CD4-positive, alpha-beta T cell treated with Interferon gamma for 1 hour (primary cell): ENCODE data around the gene BAZ2B.

ENCODE experiments used
- DNase-seq: peaks from one replicate; pipeline ENCODE4 v3.0.0-alpha.2; 2020

Gene BAZ2B

DNA sequence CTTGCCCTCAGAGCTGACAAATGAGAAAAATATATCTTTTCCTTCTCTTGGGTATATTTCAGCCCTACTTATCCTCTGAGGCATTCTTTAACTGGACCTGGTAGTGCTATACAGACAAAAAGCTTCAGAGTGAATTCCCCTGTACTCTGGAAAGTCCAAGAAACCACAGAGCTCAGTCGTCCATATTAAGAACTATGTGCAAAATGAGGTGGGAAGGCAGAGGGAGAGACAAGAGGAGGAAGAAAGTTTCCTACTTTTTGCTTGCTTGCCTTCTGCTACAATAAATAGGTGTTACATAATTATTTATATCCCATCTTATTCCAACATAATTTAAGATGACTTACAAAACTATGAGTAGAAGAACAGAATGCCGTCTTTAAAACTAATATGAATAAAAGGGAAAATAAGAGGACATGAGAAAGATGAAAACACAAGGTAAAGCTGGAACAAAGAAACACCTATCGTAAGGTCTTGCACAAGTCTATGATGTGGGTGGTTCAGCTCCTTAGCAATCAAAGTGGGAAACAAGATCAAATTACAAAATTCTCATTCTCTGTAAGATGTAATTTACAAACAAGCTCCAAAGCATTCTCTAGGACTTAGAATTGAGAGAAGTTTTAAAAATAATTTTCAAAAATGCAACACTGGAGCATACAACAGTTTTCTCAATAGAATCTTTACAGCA is 97.9 kb downstream of the BAZ2B start:
- DNase-seq: no peak

DNA sequence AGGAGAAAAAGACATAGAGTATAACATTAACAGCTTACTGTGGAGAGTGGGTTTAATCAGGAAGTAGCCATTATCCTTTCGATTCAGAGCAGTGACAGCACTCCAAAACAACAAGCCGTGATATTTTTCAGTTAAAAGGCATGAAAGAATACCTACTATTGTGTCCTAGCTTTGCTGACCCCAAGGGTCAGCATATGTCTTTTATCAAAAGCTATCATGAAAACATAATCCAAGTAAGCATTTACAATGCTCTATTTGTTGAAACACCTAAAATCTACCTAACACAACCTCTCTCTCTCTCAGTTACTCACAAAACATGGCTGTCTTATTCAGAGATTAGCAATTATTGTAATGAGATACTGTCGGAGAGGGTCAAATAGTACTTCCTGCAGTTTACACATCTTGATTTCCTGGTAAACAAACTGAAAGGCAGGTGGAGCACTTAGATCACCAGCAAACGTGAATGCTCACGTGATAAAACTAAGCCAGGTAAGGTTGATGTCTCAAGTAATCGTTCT is 100.0 kb downstream of the BAZ2B start:
- DNase-seq: peak; percentile 7

- no peak for DNase-seq
Observed at GRCh38 chr2:159515441-159515840, 100.9 kb downstream of the BAZ2B start.

- DNase-seq: no peak
Observed at GRCh38 chr2:159513745-159514144, 102.6 kb downstream of the BAZ2B start.

DNA sequence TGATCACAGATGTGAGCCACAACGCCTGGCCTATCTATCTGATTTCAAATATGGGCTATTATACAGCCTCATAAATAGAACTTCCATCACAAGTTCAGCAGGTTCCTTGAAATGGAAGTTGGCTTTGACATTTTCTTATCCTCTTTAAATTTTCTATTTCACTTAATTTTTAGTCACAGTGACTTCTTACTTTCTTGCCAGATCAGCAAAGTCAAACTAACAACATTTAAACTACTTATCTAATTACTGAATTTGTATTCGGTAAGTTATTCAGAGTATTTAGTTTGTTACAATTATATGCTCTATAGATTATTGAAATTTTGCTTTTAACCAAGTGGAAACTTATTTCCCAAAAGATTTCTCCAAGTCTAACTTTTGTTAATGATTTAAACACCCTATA is 108.2 kb downstream of the BAZ2B start:
- no peak for DNase-seq

DNA sequence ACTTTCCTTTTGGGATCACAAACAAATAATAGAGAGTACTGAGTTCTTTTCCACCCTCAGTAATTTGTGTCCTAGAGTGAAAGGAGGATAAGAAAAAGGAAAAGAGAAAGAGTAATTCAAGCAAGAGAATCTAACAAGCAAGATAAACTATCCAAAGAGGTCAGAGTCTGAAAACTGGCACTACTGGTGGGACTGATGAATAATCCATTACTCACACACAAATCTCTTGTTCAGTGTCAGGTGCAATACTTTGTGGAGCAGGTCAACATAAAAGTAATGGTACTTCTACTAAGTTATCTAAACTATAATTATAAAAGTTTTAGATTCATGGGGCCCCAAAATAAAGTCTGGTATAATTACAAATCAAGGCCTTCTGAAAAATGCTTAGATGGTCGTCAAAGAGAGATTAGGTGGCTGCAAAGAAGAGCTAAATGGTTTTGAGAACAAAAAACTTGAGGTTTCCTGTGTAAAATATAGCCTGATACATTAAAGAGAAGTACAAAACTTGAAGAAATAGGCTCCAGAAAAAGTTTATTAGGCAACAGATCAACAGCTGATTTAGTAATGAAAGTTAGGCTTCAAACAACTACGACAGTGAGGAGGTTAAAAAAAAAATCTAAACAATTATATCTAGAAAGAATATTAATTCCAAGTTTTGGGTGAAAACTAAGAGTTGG is 109.4 kb downstream of the BAZ2B start:
- no peak for DNase-seq

GRCh38 chr2:159506202-159506601 is 110.1 kb downstream of the BAZ2B start:
- DNase-seq: no peak

- no peak for DNase-seq
Observed at GRCh38 chr2:159505196-159505595, 111.2 kb downstream of the BAZ2B start.

- DNase-seq: no peak
Observed at GRCh38 chr2:159501743-159502142, 114.6 kb downstream of the BAZ2B start.

- no peak for DNase-seq
Observed at GRCh38 chr2:159497847-159498246, 118.5 kb downstream of the BAZ2B start.

DNA sequence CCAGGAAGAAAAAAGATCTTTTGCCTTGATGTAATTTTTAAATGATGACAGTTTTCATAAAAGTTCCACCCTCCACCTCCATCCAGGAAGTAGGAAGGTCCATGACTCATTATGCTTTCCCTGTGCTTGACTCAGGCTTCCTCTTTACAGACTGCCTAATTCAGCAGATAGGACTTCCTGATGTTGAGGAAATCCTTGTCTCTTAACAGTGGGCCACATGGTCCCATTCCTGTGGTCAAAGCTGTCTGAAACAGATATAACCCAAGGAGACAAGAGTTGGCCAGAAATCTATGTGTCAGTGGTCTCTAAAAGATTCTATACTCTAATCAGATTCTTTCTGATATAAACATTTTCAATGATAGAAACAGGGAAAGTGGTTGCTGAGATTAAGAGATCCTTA is 119.1 kb downstream of the BAZ2B start:
- DNase-seq: peak; percentile 9

DNA sequence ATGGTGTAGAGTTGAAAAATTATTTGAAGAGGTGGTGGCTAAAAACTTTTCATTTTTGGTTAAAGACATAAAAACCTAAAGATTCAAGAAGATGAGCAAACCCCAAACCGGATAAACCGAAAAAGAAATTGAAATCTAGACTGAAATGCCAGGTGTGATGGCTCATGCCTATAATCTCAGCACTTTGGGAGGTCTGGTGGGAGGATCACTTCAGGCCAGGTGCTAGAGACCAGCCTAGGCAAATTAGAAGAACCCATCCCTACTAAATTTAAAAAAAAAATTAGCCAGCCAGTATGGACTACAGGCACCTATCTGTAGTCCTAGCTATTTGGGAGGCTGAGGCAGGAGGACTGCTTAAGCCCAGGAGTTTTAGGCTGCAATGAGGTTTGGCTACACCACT is 126.9 kb downstream of the BAZ2B start:
- DNase-seq: no peak

GRCh38 chr2:159484532-159484931 is 131.8 kb downstream of the BAZ2B start:
- DNase-seq: no peak

DNA sequence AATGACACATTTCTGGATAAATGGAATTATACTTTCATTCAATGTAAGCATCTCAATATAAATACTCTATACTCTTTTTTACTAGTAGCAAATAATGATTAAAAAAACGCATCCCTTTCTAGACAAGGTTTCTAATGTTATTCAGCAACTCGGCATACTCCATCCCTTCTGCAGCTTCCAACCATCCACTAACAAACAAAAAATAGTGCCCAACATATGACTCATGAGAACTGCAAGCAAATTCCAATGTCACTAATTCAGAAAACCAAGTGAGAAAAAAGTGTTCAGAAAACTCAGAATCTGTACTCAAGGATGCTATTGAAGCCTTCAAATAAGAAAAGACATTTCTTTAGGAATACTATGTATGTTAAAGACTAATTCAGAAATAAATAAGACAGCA is 140.0 kb downstream of the BAZ2B start:
- DNase-seq: no peak

GRCh38 chr2:159475793-159476192 is 140.6 kb downstream of the BAZ2B start:
- DNase-seq: no peak

DNA sequence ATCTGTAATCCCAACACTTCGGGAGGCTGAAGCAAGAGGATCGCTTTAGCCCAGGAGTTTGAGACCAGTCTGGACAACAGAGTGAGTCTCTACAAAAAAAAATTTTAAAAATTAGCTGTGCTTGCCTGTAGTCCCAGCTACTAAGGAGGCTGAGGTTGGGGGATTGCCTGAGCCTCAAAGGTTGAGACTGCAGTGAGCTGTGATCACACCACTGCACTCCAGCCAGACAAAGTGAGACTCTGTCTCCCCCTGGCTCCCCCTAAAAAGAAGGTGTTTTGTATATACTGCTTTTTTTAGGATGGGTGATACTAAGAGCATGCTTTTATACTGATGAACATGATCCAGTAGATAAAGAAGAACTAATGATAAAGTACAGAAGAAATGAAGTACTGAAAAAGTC is 145.0 kb downstream of the BAZ2B start:
- no peak for DNase-seq

DNA sequence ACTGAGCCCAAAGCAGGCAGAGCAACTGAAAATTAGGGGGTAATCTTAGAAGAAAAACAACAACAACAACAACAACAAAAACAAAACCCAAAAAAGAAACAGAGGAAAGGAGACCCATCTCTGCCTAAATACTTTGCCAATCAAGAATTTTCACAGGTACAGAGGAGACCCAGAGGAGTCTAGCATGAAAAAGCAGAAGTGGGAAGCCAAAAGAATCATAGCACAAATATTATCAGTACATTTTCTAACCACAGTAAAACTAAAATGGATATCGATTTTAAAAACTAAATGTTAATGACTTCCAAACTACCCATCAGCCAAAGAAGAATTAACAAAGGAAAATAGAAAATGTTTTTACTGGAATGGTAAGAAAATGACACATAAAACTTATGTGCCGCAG is 148.1 kb downstream of the BAZ2B start:
- no peak for DNase-seq

DNA sequence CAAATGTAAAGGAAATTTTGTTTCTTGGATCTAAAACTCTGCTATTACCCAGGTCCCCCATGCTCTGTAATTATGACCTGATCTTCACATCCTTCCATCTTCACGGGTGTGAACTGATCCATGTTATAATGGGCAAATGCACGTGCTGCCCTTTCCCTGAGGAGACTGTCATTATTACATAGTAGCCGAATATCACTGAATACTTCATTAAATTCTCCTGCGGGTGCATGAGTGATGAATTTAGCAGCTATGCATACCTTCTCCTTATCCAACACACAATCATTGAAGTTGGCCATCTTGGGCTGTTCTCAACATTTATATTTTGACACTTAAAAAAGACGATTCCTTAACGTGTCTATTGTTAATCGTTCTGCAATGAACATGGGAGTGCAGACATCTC is 153.4 kb downstream of the BAZ2B start:
- no peak for DNase-seq

GRCh38 chr2:159462201-159462785 is 154.1 kb downstream of the BAZ2B start:
- DNase-seq: no peak

GRCh38 chr2:159461076-159461475 is 155.3 kb downstream of the BAZ2B start:
- no peak for DNase-seq

DNA sequence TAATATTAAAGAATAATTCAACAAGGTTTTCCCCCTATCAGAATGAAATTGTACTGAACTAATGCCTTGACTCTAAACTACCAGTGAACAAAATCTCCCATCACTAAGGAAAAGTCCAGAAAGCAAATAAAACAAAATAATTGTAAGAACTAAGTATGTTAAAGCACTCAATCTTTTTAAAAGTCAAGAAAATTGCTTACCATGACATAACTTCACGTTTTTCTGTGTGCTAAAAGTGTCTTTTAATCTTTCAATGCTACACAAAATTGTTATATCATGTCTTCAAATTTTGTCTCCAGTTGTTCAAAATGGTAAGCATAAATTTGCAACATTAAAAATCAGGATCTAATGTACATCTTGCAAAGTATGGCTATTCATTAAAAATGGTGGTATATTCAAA is 156.1 kb downstream of the BAZ2B start:
- DNase-seq: no peak

GRCh38 chr2:159459279-159459678 is 157.1 kb downstream of the BAZ2B start:
- DNase-seq: no peak

- DNase-seq: no peak
Observed at GRCh38 chr2:159457589-159457988, 158.8 kb downstream of the BAZ2B start.
